ENCODE measurements around the gene CHD5.
A peak's percentile ranks its signal among the peaks of the same experiment; 100 is the strongest.
"Not testable (repeated sequence)": the region's sequence is repeated elsewhere in the genome, so short reads cannot be mapped to it uniquely, and the experiment has no call there.

CHD5 gene

GRCh38 chr1:6080469-6080868 lies 99.7 kb downstream of the CHD5 start:
- H3K4me3 ChIP-seq (ENCODE audit: low read depth, low read length), result no peak overlapping the region
- TF ChIP-seq POLR2A (IDR thresholded peaks at IDR 0.05; ENCODE audit: extremely low read depth, insufficient read length), result no peak
- TF ChIP-seq MAX (IDR thresholded peaks at IDR 0.05; ENCODE audit: low read depth, low read length), result no peak
- TF ChIP-seq, protein P1, sequence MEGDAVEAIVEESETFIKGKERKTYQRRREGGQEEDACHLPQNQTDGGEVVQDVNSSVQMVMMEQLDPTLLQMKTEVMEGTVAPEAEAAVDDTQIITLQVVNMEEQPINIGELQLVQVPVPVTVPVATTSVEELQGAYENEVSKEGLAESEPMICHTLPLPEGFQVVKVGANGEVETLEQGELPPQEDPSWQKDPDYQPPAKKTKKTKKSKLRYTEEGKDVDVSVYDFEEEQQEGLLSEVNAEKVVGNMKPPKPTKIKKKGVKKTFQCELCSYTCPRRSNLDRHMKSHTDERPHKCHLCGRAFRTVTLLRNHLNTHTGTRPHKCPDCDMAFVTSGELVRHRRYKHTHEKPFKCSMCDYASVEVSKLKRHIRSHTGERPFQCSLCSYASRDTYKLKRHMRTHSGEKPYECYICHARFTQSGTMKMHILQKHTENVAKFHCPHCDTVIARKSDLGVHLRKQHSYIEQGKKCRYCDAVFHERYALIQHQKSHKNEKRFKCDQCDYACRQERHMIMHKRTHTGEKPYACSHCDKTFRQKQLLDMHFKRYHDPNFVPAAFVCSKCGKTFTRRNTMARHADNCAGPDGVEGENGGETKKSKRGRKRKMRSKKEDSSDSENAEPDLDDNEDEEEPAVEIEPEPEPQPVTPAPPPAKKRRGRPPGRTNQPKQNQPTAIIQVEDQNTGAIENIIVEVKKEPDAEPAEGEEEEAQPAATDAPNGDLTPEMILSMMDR (IDR thresholded peaks at IDR 0.05; ENCODE audit: low read depth, low read length), result no peak
- no peak for TF ChIP-seq MYC (IDR thresholded peaks at IDR 0.05; ENCODE audit: low read depth, low read length)
- no peak for DNase-seq (ENCODE audit: low read depth)

- TF ChIP-seq POLR2A (IDR thresholded peaks at IDR 0.05; ENCODE audit: extremely low read depth, insufficient read length) (no peak), MAX (IDR thresholded peaks at IDR 0.05; ENCODE audit: low read depth, low read length) (no peak), MYC (IDR thresholded peaks at IDR 0.05; ENCODE audit: low read depth, low read length) (no peak)
- TF ChIP-seq, protein P1 (IDR thresholded peaks at IDR 0.05; ENCODE audit: low read depth, low read length), result no peak
- H3K4me3 ChIP-seq (ENCODE audit: low read depth, low read length), result no peak overlapping the region
- no peak for DNase-seq (ENCODE audit: low read depth)
Measured at GRCh38 chr1:6077919-6078318, 102.2 kb downstream of the CHD5 start.

GRCh38 chr1:6077506-6077905 lies 102.6 kb downstream of the CHD5 start:
- H3K4me3 ChIP-seq (ENCODE audit: low read depth, low read length), result no peak overlapping the region
- TF ChIP-seq POLR2A (IDR thresholded peaks at IDR 0.05; ENCODE audit: extremely low read depth, insufficient read length), result no peak
- TF ChIP-seq MAX (IDR thresholded peaks at IDR 0.05; ENCODE audit: low read depth, low read length), result no peak
- TF ChIP-seq, protein P1 (IDR thresholded peaks at IDR 0.05; ENCODE audit: low read depth, low read length), result no peak
- no peak for TF ChIP-seq MYC (IDR thresholded peaks at IDR 0.05; ENCODE audit: low read depth, low read length)
- no peak for DNase-seq (ENCODE audit: low read depth)

- H3K4me3 ChIP-seq (ENCODE audit: low read depth, low read length); DNase-seq (ENCODE audit: low read depth): not testable (repeated sequence)
Measured at GRCh38 chr1:6077061-6077460, 103.1 kb downstream of the CHD5 start.

DNA sequence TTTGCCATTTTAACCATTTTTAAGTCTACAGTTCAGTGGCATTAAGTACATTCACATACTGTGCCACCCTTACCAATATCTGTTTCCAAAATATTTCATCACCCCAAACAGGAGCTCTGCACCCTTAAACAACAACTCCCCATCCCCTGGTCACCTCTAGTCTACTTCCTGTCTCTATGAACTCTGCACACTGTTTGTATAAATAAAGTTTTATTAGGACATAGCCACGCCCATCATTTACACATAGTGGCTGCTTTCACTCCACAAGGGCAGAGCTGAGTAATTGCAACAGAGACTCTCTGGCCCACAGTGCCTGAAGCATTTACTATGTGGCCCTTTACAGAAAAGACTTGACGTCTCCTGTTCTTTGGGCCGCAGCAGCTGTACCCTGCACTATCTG lies 104.4 kb downstream of the CHD5 start:
- TF ChIP-seq, protein P1 (IDR thresholded peaks at IDR 0.05; ENCODE audit: low read depth, low read length), result no peak
- TF ChIP-seq POLR2A (IDR thresholded peaks at IDR 0.05; ENCODE audit: extremely low read depth, insufficient read length), result no peak
- TF ChIP-seq MYC (IDR thresholded peaks at IDR 0.05; ENCODE audit: low read depth, low read length), result no peak
- no peak for TF ChIP-seq MAX (IDR thresholded peaks at IDR 0.05; ENCODE audit: low read depth, low read length)
- DNase-seq (ENCODE audit: low read depth), result peak; percentile 49
- no peak overlapping the region for H3K4me3 ChIP-seq (ENCODE audit: low read depth, low read length)

DNA sequence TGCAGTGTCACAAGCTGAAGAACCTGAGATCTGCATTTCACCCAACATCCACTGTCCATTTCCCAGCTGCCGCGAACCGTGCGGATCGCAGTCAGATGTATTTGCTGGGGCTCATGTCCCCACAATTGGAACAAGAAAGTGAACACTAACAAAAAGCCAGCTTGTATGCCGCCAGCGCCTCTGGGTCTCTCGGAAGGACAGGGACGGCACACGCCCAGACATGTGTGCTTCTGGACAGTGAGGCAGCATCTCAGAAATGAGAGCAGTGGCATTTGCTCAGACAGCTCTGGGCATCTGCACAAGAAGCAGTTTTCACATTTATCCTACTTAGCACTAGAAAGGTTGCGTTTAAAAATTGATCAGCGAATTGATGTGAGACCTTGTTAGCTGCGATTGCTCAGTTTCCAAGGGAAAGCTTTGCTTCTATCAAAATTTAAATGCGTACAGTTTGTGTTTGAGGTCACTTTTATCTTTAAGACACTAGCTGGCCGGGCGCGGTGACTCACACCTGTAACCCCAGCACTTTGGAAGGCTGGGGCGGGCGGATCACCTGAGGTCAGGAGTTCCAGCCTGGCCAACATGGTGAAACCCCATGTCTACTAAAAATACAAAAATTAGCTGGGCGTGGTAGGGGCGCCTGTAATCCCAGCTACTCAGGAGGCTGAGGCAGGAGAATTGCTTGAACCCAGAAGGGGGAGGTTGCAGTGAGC lies 105.8 kb downstream of the CHD5 start:
- DNase-seq (ENCODE audit: low read depth), result no peak
- no peak overlapping the region for H3K4me3 ChIP-seq (ENCODE audit: low read depth, low read length)
- TF ChIP-seq POLR2A (IDR thresholded peaks at IDR 0.05; ENCODE audit: extremely low read depth, insufficient read length) (no peak), MYC (IDR thresholded peaks at IDR 0.05; ENCODE audit: low read depth, low read length) (no peak), MAX (IDR thresholded peaks at IDR 0.05; ENCODE audit: low read depth, low read length) (no peak)
- TF ChIP-seq, protein P1 (IDR thresholded peaks at IDR 0.05; ENCODE audit: low read depth, low read length), result no peak
